ENCODE data around the gene HPN. TPM values are rescaled to one million over a fixed set of nuclear protein-coding genes. Genes with fewer than 3 reads are reported as not detected.
"Not testable (repeated sequence)": the region's sequence is repeated elsewhere in the genome, so short reads cannot be mapped to it uniquely, and the experiment has no call there.

The HPN gene
- total RNA-seq, 2 donors from 2014 or later, result not detected

DNA sequence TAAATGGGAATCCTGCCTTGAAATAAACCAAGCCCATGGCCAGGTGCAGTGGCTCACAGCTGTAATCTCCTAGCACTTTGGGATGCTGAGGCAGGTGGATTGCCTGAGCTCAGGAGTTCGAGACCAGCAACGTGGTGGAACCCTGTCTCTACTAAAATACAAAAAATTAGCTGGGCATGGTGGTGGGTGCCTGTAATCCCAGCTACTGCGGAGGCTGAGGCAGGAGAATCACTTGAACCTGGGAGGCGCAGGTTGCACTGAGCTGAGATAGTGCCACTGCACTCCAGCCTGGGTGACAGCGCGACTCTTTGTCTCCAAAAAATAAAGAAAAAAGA, 35.5 kb upstream of the HPN start:
- DNase-seq (ENCODE audit: low spot score in 2 of 2), result not testable (repeated sequence)

DNA sequence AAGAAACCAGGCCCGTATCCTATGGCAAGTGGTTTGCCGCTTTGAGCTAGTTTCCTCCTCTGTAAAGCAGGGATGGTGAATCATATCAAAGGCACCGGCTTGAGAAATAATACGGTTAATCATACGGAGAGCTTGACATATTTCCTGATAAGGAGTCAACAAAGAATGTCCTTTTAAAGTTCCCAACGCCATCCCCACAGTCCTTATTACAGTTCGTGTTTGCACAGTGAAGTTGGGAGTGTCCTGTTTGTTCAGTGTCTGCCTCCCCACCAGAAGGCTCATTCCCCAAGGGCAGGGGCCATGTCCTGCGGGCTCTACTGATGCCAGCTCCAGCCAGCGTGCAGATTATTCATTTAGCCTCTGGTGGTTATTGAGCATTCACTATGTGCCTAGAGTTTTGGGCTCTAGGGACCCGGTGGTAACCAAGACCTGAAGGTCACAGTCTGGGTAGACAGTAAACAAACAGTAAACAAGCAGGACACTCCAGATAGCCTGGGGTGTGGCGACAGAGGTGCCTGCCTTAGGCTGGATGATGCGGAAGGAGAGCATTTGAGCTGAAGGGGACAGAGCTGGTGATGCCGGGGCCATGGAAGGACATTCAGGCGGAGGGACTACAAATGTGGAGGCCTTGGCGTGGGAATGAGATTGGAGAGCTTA, 35.1 kb upstream of the HPN start:
- DNase-seq (ENCODE audit: low spot score in 2 of 2) (no peak), ATAC-seq (no peak)
- H3K27ac Mint-ChIP-seq, result peak overlapping the region; percentile 85 to 91
- peaks cover 23 to 43% of the 10 kb centered on the region in 2 donors for H3K36me3 Mint-ChIP-seq
- H3K9me3 Mint-ChIP-seq, result no peaks in the 10 kb centered on the region

More for the DNA sequence above, 35.5 kb upstream of the HPN start:
- peaks cover 28 to 48% of the 10 kb centered on the region in 2 donors for H3K36me3 Mint-ChIP-seq
- H3K9me3 Mint-ChIP-seq, ATAC-seq: not testable (repeated sequence)
- peak overlapping the region; percentile 85 to 91 for H3K27ac Mint-ChIP-seq

DNA sequence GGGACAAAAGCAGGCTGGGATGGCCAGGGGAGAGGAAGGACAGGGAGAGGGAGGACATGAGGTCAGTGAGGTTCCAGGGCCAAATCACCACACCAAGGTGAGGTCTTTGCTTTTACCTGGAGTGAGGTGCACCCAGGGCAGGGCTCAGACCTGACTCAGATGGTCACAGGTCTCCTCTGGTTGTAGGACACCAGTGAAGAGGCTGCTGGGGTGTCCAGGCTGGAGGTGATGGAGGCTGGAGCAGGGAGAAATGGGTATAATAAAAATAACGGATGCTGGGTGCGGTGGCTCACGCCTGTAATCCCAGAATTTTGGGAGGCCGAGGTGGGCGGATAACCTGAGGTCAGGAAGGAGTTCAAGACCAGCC, 34.5 kb upstream of the HPN start:
- peak overlapping the region; percentile 85 to 91 for H3K27ac Mint-ChIP-seq
- peaks cover 17 to 38% of the 10 kb centered on the region in 2 donors for H3K36me3 Mint-ChIP-seq
- ATAC-seq, result no peak
- DNase-seq (ENCODE audit: low spot score in 2 of 2), result no peak
- no peaks in the 10 kb centered on the region for H3K9me3 Mint-ChIP-seq

DNA sequence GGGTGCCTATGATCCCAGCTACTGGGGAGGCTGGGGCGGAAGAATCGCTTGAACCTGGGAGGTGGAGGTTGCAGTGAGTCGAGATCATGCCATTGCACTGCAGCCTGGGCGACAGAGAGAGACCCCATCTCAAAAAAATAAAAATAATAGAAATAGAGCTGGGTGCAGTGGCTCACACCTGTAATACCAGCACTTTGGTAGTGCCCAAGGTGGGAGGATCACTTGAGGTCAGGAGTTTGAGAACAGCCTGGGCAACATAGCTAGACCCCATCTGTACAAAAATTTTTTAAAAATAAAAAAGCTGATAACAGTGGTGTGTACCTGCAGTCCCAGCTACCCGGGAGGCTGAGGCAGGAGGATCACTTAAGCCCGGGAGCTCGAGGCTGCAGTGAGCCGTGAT, 34.1 kb upstream of the HPN start:
- not testable (repeated sequence) for DNase-seq (ENCODE audit: low spot score in 2 of 2); H3K9me3 Mint-ChIP-seq; ATAC-seq
- H3K27ac Mint-ChIP-seq, result peak overlapping the region; percentile 55 to 85
- H3K36me3 Mint-ChIP-seq, result peaks cover 16 to 35% of the 10 kb centered on the region in 2 donors

DNA sequence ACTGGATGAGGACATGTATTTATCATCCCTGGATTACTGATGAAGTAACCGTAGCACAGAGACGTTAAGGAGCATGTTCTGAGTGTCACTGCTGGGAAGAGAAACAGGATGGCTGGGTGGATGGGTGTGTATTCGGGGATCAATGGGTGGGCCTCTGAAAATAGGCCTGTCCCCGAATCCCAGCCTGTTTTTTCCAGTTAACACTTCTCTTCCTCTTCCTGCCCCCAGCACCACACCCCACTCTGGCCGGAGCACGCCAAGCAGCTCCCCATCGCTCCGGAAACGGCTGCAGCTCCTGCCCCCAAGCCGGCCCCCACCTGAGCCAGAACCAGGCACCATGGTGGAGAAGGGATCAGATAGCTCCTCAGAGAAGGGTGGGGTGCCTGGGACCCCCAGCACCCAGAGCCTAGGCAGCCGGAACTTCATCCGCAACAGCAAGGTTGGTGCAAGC, 32.6 kb upstream of the HPN start:
- Mint-ChIP-seq H3K9me3 (no peaks in the 10 kb centered on the region), H3K36me3 (peaks cover 13 to 38% of the 10 kb centered on the region in 2 donors), H3K27ac (peak overlapping the region in 1 of 2 donors; percentile 87)
- DNase-seq (ENCODE audit: low spot score in 2 of 2), result no peak
- no peak for ATAC-seq

DNA sequence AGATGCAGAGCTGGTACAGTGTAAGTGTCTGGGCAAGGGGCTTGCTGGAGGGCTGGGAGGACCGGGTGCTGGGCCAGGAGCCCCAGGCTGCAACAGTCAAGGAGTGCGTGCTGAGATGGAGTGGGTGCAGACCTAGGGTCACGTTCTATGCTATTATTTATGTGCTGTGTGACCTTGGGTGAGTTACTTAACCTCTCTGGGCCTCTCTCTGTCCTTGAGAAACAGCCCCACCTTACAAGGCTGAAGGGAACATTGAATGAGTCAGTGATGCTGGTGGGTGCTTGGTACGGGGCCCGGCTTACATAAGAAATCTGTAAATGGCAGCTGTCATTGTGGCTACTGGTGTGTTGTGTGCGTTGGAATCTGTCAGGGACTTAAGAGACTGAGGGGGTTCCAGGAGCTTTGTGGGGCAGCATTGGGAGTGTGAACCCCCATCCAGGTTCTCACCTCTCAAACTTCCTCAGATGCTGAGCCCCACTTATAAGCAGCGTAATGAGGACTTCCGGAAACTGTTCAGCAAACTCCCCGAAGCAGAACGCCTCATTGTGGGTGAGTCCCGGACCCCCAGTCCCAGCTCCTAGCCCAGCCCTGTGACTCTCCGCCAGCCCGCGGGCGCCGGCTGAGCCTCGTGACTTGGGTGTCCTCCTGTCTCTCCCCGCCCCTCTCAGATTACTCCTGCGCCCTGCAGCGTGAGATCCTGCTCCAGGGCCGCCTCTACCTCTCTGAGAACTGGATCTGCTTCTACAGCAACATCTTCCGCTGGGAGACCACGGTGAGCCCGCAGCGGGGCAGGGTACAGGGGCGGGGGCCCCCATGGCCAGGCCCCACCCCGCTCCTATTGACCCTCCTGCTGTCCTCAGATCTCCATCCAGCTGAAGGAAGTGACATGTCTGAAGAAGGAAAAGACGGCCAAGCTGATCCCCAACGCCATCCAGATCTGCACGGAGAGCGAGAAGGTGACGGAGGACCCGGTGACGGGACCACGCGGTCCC, 31.8 kb upstream of the HPN start:
- no peaks in the 10 kb centered on the region for H3K9me3 Mint-ChIP-seq
- no peak for DNase-seq (ENCODE audit: low spot score in 2 of 2)
- no peak for ATAC-seq
- H3K27ac Mint-ChIP-seq, result peak overlapping the region; percentile 27 to 87
- peaks cover 19 to 46% of the 10 kb centered on the region in 2 donors for H3K36me3 Mint-ChIP-seq

DNA sequence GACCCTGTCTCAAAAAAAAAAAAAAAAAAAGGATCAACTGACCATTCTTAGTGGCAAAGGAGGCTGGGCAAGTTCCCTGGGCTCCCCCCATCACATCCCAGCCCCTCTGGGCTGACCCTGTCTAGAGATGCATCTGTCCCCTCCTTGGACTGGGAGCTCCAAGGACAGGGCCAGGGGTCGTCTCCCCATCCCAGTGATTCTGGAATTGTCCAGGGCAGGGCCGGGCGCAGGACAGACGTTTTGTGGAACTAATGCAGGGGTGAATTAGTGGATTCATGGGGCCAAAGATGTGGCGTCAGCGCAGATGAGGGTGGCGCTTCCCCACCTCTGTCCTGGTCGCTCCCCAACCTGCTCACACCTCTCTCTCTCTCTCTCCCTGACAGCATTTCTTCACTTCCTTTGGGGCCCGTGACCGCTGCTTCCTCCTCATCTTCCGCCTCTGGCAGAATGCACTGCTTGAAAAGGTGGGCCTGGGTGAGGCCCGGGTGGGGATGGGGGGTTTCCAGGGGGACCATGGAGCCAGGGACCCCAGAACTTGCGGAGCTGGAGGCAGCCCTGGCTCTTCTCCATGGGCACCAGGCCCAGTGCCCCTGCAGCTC, 30.3 kb upstream of the HPN start:
- Mint-ChIP-seq H3K9me3 (no peaks in the 10 kb centered on the region), H3K36me3 (peaks cover 20 to 51% of the 10 kb centered on the region in 2 donors), H3K27ac (peak overlapping the region; percentile 87 to 89)
- ATAC-seq, result no peak
- DNase-seq (ENCODE audit: low spot score in 2 of 2), result no peak

DNA sequence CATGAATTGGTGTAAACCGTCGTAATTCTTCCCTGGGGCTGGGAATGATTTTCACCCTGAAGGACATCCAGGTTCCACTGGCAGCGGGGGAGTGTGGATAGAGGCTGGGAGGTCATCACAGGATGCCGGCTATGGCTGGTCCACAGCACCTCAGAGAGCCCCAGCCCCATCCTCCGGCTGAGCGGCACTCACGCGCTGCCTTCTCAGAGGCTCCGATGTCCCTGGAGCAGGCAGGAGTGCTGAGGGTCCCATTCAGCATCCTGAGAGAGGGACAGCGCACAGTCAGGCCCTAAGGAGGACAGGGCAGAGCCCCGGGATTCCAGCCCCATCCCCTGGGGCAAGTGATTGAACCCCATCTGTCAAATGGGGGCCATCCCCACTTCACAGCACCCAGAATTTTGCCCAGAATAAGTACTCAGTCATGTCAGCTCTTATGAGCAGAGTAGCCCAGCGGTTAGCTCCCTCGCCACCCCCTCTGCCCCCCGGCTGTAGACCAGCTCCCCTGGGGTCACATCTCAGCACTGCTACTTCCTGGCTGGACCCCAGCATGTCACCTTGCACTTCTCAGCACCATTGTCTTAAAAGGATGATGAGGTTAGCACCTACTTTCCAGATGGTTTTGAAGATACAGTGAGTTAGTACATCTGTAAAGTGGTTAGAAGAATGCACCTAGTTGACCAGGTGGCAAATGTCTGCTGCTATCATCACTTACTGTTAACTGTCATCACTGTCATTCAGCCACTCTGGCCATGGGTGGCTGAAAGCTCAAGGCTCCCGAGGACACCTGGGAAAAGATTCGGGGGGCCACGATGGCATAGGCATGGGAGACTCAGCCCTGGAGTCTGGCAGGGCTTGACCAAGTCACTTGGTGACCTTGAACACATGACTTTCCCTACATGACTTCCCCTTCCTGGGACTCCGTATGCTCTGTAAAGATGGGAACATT, 29.5 kb upstream of the HPN start:
- DNase-seq (ENCODE audit: low spot score in 2 of 2) (no peak), ATAC-seq (no peak)
- Mint-ChIP-seq H3K27ac (peak overlapping the region; percentile 87 to 89), H3K9me3 (no peaks in the 10 kb centered on the region), H3K36me3 (peaks cover 20 to 44% of the 10 kb centered on the region in 2 donors)

DNA sequence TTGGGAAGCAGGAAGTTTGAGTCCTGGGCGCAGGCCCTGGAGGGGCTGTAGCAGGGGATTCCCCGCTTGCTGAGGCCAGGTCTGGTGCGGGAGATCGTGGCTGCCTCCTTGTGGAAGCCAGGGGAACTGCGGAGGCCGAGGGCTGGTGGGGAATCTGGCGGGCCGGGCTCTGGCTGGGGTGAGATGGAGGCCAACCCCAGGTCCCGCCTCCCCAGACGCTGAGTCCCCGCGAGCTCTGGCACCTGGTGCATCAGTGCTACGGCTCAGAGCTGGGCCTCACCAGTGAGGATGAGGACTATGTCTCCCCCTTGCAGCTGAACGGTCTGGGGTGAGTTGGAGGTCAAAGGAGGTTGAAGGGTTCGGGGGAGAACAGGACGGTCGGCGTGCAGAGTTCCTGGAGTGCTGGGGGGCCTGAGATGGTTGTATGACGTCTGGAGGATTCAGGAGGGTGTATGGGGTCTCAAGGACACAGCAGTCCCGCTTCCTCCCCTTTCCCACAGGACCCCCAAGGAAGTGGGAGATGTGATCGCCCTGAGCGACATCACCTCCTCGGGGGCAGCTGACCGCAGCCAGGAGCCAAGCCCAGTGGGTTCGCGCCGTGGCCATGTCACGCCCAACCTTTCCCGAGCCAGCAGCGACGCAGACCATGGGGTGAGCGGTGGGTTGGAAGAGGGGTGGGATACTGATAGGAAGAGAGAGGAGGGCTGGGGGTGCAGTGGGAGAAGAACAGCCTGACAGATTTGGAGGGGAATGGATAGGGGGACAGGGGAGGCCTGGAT, 28.3 kb upstream of the HPN start:
- peak; percentile 78 to 85 for DNase-seq (ENCODE audit: low spot score in 2 of 2)
- ATAC-seq, result peak; percentile 73 to 78
- Mint-ChIP-seq H3K27ac (peak overlapping the region; percentile 87 to 94), H3K9me3 (no peaks in the 10 kb centered on the region), H3K36me3 (peaks cover 22 to 51% of the 10 kb centered on the region in 2 donors)

DNA sequence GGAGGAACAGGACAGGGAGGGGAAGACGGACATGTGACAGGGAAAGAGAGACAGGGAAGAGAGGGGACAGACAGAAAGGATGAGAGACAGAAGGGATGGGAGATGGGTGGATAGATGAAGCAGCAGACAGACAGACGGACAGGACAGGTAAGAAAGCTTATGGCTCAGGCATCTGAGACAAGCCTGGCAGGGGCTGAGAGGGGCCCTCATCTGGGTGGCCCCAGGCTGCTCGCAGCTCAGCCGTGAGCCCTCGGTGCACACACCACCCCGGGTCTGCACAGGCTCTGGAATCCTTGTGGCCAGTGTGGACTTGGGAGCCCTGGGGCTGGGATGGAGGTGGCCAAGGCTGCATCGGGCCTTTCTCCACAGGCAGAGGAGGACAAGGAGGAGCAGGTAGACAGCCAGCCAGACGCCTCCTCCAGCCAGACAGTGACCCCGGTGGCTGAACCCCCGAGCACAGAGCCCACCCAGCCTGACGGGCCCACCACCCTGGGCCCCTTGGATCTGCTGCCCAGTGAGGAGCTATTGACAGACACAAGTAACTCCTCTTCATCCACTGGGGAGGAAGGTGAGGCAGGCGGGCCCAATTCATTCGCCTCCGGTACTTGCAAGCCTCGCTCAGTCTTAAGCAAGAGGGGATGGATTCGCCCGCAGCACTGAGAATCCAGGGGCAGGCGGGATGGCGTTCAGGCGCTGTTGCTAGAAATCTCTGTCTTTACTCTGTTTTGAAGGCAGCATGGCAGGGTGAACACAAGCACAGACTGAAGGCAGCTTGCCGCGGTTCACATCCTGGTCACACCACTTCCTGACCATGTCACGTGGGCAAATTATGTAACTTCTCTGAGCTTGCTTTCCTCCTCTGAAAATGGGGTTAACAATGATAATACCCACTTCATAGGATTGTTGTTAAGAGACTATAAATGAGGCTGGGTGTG, 27.4 kb upstream of the HPN start:
- H3K9me3 Mint-ChIP-seq, result no peaks in the 10 kb centered on the region
- DNase-seq (ENCODE audit: low spot score in 2 of 2), result no peak
- ATAC-seq, result peak in 1 of 2 donors; percentile 28
- peak overlapping the region; percentile 87 to 94 for H3K27ac Mint-ChIP-seq
- H3K36me3 Mint-ChIP-seq, result peaks cover 27 to 56% of the 10 kb centered on the region in 2 donors

DNA sequence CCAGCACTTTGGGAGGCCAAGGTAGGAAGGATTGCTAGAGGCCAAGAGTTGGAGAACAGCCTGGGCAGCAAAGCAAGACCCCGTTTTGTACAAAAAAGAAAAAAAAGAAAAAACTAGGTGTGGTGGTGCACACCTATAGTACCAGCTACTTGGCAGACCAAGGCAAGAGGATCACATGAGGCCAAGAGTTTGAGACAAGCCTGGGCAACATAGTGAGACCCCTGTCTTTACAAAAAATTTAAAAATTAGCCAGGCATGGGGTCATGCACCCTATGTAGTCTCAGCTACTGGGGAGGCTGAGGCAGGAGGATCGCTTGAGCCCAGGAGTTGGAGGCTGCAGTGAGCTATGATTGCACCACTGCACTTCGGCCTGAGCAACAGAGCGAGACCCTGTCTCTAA, 26.7 kb upstream of the HPN start:
- not testable (repeated sequence) for ATAC-seq; H3K9me3 Mint-ChIP-seq; DNase-seq (ENCODE audit: low spot score in 2 of 2)
- peaks cover 30 to 61% of the 10 kb centered on the region in 2 donors for H3K36me3 Mint-ChIP-seq
- H3K27ac Mint-ChIP-seq, result peak overlapping the region; percentile 79 to 87

DNA sequence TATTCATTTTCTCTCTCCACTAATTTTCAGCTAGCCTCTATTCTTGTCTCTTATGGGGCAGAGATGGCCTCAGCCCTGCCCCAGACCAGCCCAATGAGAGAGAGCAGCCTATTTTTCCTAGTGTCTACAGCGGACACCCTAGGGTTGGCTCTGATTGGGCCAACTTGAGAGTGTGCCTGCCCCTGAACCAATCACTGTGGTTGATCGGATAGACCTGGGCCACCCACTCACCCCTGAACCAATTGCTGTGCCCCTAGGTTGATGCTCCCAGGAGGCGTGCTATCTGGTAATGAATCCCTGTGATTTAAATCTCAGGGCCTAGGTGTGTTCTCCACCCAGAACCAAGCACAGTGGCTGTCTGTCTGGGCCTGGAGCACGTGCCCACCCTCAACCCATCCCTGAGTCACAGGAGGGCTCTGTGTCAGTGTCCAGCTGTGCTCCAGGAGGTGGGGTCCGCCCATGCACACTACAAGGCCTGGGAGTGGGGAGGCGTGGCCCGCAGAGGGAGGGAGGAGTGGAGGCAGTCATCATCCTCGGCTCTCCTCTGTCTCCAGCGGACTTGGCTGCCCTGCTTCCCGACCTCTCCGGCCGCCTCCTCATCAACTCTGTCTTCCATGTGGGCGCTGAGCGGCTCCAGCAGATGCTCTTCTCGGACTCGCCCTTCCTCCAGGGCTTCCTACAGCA, 26.1 kb upstream of the HPN start:
- H3K27ac Mint-ChIP-seq, result peak overlapping the region in 1 of 2 donors; percentile 57
- H3K36me3 Mint-ChIP-seq, result peaks cover 33 to 60% of the 10 kb centered on the region in 2 donors
- H3K9me3 Mint-ChIP-seq, result no peaks in the 10 kb centered on the region
- no peak for DNase-seq (ENCODE audit: low spot score in 2 of 2)
- ATAC-seq, result no peak

DNA sequence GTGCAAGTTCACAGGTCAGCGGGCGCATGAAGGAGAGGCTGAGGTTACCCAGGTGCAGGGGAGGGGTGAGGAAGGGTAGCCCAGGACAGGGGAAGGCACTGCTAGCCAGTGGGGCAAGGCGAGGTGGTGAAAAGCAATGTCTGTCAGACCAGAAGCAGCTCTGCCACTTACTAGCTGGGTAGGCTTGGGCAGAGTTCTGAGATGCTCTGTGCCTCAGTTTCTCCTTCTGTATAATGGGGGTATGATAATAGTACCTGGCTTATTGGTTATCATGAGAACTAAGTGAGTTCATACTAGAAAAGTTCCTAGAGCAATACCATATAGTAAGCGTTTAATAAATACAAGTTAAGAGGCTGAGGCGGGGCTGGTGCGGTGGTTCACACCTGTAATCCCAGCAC, 25.6 kb upstream of the HPN start:
- ATAC-seq (no peak), DNase-seq (ENCODE audit: low spot score in 2 of 2) (no peak)
- H3K36me3 Mint-ChIP-seq, result peaks cover 38 to 62% of the 10 kb centered on the region in 2 donors
- no peaks in the 10 kb centered on the region for H3K9me3 Mint-ChIP-seq
- peak overlapping the region in 1 of 2 donors; percentile 57 for H3K27ac Mint-ChIP-seq

DNA sequence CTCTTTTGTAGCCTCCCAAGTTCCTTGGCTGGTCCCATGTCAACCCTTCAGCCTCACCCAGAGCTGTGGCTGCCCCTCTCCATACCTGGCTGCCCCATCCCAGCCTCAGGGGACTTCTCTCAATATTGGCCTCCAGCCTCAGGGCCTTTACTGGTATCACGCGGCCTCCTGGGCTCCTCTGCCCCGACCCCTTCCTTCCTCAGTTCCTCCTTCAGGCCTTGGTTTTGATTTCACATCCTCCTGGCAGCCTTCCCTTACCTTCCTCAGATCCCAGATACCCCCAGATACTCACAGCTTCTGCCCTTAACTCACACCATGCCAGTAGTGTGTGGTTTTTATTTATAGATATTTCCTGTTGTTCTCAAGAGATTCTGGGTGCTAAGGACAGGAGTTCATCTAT, 24.0 kb upstream of the HPN start:
- no peaks in the 10 kb centered on the region for H3K9me3 Mint-ChIP-seq
- DNase-seq (ENCODE audit: low spot score in 2 of 2) (no peak), ATAC-seq (no peak)
- peak overlapping the region in 1 of 2 donors; percentile 95 for H3K27ac Mint-ChIP-seq
- H3K36me3 Mint-ChIP-seq, result peaks cover 36 to 61% of the 10 kb centered on the region in 2 donors

Measured in activated naive CD4-positive, alpha-beta T cell treated with anti-CD3 and anti-CD28 coated beads, Interleukin-2, amount 50 U/mL, for 72 hours (primary cell).